AG04450 (cell line): ENCODE measurements around the gene PHACTR4. TPM values are rescaled to one million over a fixed set of nuclear protein-coding genes. Genes with fewer than 3 reads are reported as not detected.
A peak's percentile ranks its signal among the peaks of the same experiment; 100 is the strongest.

Source experiments
- CTCF ChIA-PET: fragments of 300-600, 350-600 bp; formaldehyde crosslinking; extraction: SDS; loops from one replicate; lab custom pipeline; 2022; ENCODE audit warnings: antibody characterized with exemption, inconsistent platforms; lab: Charles Lee
- POLR2A ChIA-PET: fragments of 350-600 bp; formaldehyde crosslinking; extraction: SDS; loops from one replicate; lab custom pipeline; 2021; ENCODE audit warnings: antibody characterized with exemption, inconsistent platforms; lab: Yijun Ruan, JAX
- DNase-seq: peaks from one replicate; pipeline ENCODE4 v3.0.0-alpha.2; 2011; ENCODE audit warnings: low read depth, low spot score
- H3K27ac ChIP-seq: one replicate; pipeline ENCODE4 v1.5.1; 2012; ENCODE audit warnings: low read depth, low read length, control low read depth
- H3K27me3 ChIP-seq: one replicate; pipeline ENCODE4 v1.6.0; 2012; ENCODE audit warnings: low read length; ENCODE audit not compliant: control insufficient read depth, insufficient read depth
- H3K4me3 ChIP-seq: 2 replicates; pipeline ENCODE4 v1.5.1; 2011; ENCODE audit warnings: mild to moderate bottlenecking, low read depth, low read length, control low read depth
- H3K9me3 ChIP-seq: 2 replicates; pipeline ENCODE4 v1.5.1; 2012; ENCODE audit warnings: low read length; ENCODE audit not compliant: control insufficient read depth, insufficient read depth
- CTCF ChIP-seq: IDR thresholded peaks from 2 replicates; pipeline ENCODE4 v1.5.1; 2011; ENCODE audit warnings: low read depth, low read length, control low read depth, inconsistent platforms
- polyA plus RNA-seq: library from polyadenylated mRNA; depleted of rRNA; stranded (reverse); fragments of >200 nt; gene quantifications from 2 replicates; pipeline ENCODE4 v1.2.3, GENCODE V29; 2011; rRNA removed
- small RNA-seq: library from RNA; depleted of rRNA; stranded (forward); fragments of <200 nt; gene quantifications from one replicate; pipeline ENCODE3, GENCODE V24; 2012; ENCODE audit warnings: low read depth; ENCODE audit not compliant: insufficient read length

The PHACTR4 gene
- polyA plus RNA-seq, 1 experiment: 12.3 TPM

- POLR2A ChIA-PET: interaction anchor here (1.1 kb wide), 1 partner anchor 34 kb away, joined by 3 read pairs; no protein-coding TSS in a partner anchor
- no peaks in the 10 kb centered on the region for H3K9me3 ChIP-seq
- H3K4me3 ChIP-seq: no peak overlapping the region
- H3K27me3 ChIP-seq: no peaks in the 10 kb centered on the region
- TF ChIP-seq CTCF: no peak
- DNase-seq: no peak
- no peak overlapping the region for H3K27ac ChIP-seq
- CTCF ChIA-PET: no interaction called here
Observed at GRCh38 chr1:28548318-28548717, 178.8 kb downstream of the PHACTR4 start.

Small RNAs within 50 kb of the gene (small RNA-seq; reads per million reads assigned to genes)
- gene RF00019 (not detected), gene RNU6ATAC27P (not detected), gene SNORA73A (not detected), gene SNORA73B (161 reads per million, percentile 90 among the genes with 10 or more reads in this experiment)

Other genes with a start within 250 kb of the PHACTR4 start
- gene PTAFR, start 193.1 kb upstream of the PHACTR4 start, polyA plus RNA-seq: 0.09 and 0.12 TPM in 2 replicates
- gene DNAJC8, start 136.7 kb upstream of the PHACTR4 start, polyA plus RNA-seq: 91.4 and 123 TPM in 2 replicates
- gene ATP5IF1, start 133.6 kb upstream of the PHACTR4 start, polyA plus RNA-seq: 151 and 189 TPM in 2 replicates
- gene SESN2, start 110.2 kb upstream of the PHACTR4 start, polyA plus RNA-seq: 27.5 and 31.9 TPM in 2 replicates
- gene MED18, start 40.7 kb upstream of the PHACTR4 start, polyA plus RNA-seq: 20.1 and 21.2 TPM in 2 replicates
- 22.4 and 24.0 TPM in 2 replicates for gene RCC1, start 136.3 kb downstream of the PHACTR4 start, polyA plus RNA-seq
- 29.4 and 30.1 TPM in 2 replicates for gene TRNAU1AP, start 183.3 kb downstream of the PHACTR4 start, polyA plus RNA-seq
- 3.4 and 3.7 TPM in 2 replicates for gene RAB42, start 222.5 kb downstream of the PHACTR4 start, polyA plus RNA-seq